Nephron progenitor cell (in vitro differentiated cells): Measurements from ENCODE around the gene KCNMA1.
A peak's percentile ranks its signal among the peaks of the same experiment; 100 is the strongest.

Source experiments
- DNase-seq: peaks from one replicate; pipeline ENCODE4 v3.0.0; 2021
- H3K27ac Mint-ChIP-seq: 2 replicates; pipeline ENCODE4 v1.8.0; 2021; ENCODE audit warnings: mild to moderate bottlenecking, moderate library complexity, mixed read lengths
- H3K27me3 Mint-ChIP-seq: 2 replicates; pipeline ENCODE4 v1.8.0; 2021; ENCODE audit warnings: mild to moderate bottlenecking, low read depth, mixed read lengths; ENCODE audit not compliant: poor library complexity
- H3K36me3 Mint-ChIP-seq: 2 replicates; pipeline ENCODE4 v1.8.0; 2021; ENCODE audit warnings: low read depth, mixed read lengths
- H3K4me1 Mint-ChIP-seq: 2 replicates; pipeline ENCODE4 v1.8.0; 2021; ENCODE audit warnings: mixed read lengths
- H3K4me3 Mint-ChIP-seq: 2 replicates; pipeline ENCODE4 v1.8.0; 2021; ENCODE audit warnings: mild to moderate bottlenecking, moderate library complexity, mixed read lengths
- H3K9me3 Mint-ChIP-seq: 2 replicates; pipeline ENCODE4 v1.8.0; 2021; ENCODE audit warnings: mild to moderate bottlenecking, moderate library complexity, mixed read lengths
- TF ChIP-seq, protein P1 (sequence below): fragments of 200-600 bp; sonication (generic); IDR thresholded peaks from 2 replicates; pipeline ENCODE4 v1.5.0; 2021; ENCODE audit warnings: antibody characterized with exemption

The KCNMA1 gene

DNA sequence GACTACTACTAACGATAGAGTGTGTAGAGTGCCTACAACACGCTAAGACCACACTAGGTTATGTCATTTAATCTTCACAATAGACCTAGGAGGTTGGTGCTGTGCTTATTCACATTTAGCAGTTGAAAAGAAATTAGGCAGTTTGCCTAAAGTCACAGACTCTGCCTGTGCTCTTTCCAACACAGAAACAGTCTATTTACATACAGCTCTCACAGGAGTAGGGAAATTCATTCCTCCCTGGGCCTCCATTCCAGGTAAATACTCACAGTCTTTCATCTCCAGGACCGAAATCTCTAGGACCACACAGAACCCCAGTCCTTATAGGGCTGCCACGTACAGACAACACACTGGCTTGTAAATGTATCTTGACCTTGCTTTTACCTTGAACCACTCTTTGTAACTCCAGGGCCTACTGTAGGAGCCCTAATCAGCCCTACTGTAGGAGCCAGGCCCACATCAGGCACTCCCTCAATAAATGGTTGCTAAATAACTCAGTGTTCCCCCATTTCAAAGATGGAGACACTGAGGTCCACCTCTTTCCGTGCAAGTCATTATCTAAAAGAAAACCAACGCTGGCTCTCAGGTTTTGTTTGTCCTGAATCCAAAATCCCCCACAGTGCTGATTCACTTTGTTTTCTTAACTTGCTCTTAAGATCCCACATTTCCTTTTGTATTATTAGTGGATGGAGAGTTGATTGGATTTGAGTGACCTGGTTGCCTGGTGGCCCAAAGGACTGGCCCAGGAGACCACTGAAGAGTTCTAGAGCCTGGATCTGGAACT lies 146.9 kb downstream of the KCNMA1 start:
- peaks cover 10% of the 10 kb centered on the region for H3K27me3 Mint-ChIP-seq
- no peak for DNase-seq
- peak overlapping the region; percentile 54 for H3K27ac Mint-ChIP-seq
- TF ChIP-seq, protein P1, sequence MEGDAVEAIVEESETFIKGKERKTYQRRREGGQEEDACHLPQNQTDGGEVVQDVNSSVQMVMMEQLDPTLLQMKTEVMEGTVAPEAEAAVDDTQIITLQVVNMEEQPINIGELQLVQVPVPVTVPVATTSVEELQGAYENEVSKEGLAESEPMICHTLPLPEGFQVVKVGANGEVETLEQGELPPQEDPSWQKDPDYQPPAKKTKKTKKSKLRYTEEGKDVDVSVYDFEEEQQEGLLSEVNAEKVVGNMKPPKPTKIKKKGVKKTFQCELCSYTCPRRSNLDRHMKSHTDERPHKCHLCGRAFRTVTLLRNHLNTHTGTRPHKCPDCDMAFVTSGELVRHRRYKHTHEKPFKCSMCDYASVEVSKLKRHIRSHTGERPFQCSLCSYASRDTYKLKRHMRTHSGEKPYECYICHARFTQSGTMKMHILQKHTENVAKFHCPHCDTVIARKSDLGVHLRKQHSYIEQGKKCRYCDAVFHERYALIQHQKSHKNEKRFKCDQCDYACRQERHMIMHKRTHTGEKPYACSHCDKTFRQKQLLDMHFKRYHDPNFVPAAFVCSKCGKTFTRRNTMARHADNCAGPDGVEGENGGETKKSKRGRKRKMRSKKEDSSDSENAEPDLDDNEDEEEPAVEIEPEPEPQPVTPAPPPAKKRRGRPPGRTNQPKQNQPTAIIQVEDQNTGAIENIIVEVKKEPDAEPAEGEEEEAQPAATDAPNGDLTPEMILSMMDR = no peak
- no peaks in the 10 kb centered on the region for H3K36me3 Mint-ChIP-seq
- peaks cover 16% of the 10 kb centered on the region for H3K4me1 Mint-ChIP-seq
- no peak overlapping the region for H3K4me3 Mint-ChIP-seq
- H3K9me3 Mint-ChIP-seq = no peaks in the 10 kb centered on the region

DNA sequence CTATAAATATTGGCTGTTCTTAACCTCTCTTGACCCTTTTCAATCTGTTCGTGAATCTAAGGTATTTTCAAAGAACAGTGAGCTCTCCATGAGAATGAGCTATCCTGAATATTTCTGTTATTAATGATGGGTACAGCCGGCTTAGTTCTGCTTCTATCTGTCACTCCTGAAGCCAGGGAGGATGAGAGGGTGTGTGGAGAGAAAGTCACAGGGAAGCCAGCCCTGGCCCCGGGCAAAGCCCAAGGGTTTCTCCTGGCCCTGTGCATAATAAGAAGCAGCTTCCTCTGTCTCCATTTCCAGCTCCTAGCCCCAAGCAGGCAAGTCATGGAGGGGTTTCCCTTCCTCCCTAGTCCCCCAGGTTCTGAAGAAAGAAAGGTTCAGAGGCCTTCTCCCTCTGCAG lies 151.1 kb downstream of the KCNMA1 start:
- H3K9me3 Mint-ChIP-seq = no peaks in the 10 kb centered on the region
- H3K27me3 Mint-ChIP-seq = peaks cover 3% of the 10 kb centered on the region
- no peaks in the 10 kb centered on the region for H3K36me3 Mint-ChIP-seq
- peaks cover 19% of the 10 kb centered on the region for H3K4me1 Mint-ChIP-seq
- no peak for DNase-seq
- no peak overlapping the region for H3K4me3 Mint-ChIP-seq
- TF ChIP-seq, protein P1 = no peak
- H3K27ac Mint-ChIP-seq = no peak overlapping the region

DNA sequence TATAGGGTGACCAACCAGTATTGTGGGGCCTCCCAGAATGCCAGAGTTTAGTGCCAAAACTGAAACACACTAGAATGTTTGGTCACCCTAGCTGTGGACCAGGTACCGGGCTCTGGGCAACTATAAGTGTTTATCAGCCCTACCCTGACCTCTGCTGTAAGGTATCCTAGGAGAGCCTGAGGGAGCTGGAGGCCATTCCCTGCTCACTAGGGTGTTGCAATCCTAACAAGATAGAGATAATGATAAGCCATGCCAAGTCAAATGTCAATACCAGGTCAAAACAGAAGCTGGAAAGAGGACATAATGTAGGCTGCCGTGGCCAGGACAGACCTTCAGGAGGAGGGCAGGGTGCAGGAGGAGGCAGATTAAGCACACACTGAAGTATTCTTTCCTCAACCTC lies 151.8 kb downstream of the KCNMA1 start:
- TF ChIP-seq, protein P1 = no peak
- Mint-ChIP-seq H3K9me3 (no peaks in the 10 kb centered on the region), H3K4me3 (no peak overlapping the region), H3K27me3 (peaks cover 3% of the 10 kb centered on the region), H3K27ac (peak overlapping the region; percentile 69), H3K36me3 (no peaks in the 10 kb centered on the region), H3K4me1 (peaks cover 19% of the 10 kb centered on the region)
- no peak for DNase-seq

DNA sequence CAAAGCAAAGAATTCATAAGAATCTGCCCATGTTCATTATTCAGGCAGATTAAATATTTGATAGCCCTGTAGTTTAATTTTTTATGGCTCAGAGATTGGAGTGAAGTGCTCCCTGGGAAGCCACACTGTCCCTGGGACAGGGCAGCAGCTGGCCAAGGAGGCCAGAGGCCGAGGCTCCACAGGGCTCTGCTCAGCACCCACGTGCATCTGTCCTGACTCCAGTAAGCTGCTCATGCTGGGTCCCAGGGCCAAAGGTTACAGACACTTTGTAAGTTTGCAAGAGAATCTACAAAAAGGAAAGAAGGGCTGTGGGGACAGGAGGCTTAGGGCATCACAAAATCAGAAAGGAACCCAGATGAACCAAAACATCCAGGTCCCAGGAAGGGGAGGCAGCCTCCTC lies 155.5 kb downstream of the KCNMA1 start:
- no peak overlapping the region for H3K27ac Mint-ChIP-seq
- H3K36me3 Mint-ChIP-seq = no peaks in the 10 kb centered on the region
- TF ChIP-seq, protein P1 = no peak
- H3K27me3 Mint-ChIP-seq = peaks cover 8% of the 10 kb centered on the region
- no peak overlapping the region for H3K4me3 Mint-ChIP-seq
- H3K9me3 Mint-ChIP-seq = no peaks in the 10 kb centered on the region
- H3K4me1 Mint-ChIP-seq = peaks cover 40% of the 10 kb centered on the region
- DNase-seq = no peak

DNA sequence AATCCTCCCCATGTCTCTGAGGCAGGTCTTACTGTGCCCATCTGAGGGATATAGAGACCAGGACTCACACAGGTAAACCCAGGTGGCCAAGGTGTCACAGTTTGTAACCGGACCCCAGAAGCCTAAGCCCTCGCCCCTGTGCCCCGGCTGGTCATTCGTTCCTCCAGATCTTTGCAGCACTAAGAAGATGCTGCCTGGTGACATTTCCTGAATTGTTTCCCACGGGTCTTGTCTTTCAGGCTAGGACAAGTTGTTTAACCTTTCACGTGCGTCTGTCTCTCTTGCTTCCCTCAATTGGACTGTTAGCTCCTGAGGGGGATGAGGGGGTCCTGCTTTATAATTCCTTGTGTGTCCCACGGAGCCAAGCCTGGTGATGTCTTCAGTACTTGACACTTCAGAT lies 158.0 kb downstream of the KCNMA1 start:
- no peak for DNase-seq
- Mint-ChIP-seq H3K27ac (no peak overlapping the region), H3K4me3 (no peak overlapping the region), H3K9me3 (no peaks in the 10 kb centered on the region), H3K36me3 (no peaks in the 10 kb centered on the region), H3K4me1 (peaks cover 28% of the 10 kb centered on the region), H3K27me3 (peaks cover 8% of the 10 kb centered on the region)
- TF ChIP-seq, protein P1 = no peak

DNA sequence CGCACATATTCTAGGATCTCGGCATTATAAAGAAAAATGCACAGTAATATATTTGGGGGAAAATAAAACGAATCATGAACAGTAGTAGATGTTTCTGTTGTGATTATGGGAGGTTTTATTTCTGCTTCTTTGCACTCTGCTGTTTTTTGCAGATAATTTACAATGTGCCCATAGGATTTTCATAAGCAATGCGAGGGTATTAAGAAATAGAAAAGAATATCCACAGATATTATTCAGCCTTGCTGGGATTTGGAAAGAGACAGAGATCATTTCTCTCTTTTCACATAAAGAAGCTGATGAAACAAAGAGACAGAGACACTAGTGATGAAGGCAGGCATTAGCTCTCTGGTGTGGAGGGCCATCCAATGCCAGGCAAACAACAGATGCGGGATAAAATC lies 158.6 kb downstream of the KCNMA1 start:
- Mint-ChIP-seq H3K36me3 (no peaks in the 10 kb centered on the region), H3K27ac (no peak overlapping the region), H3K4me3 (no peak overlapping the region), H3K9me3 (no peaks in the 10 kb centered on the region), H3K4me1 (peaks cover 28% of the 10 kb centered on the region), H3K27me3 (peaks cover 8% of the 10 kb centered on the region)
- no peak for DNase-seq
- TF ChIP-seq, protein P1 = no peak
